IMR-90 (cell line): ENCODE results near the gene TNFRSF17. TPM values are rescaled to one million over a fixed set of nuclear protein-coding genes. Genes with fewer than 3 reads are reported as not detected.

Experiments
- ATAC-seq: fragments of 200-7000 bp; cut with Tn5 transposase; 2 replicates; pipeline ENCODE4 v1.9.1; 2020; ENCODE audit warnings: low read depth, mild to moderate bottlenecking, moderate library complexity
- BruUV-seq: library from RNA; stranded (reverse); fragments of 400-500 nt; replicated peaks from 2 replicates; lab custom pipeline; 2021; lab: Mats Ljungman, UMichigan
- CTCF ChIA-PET: fragments of 300-600 bp; formaldehyde crosslinking; extraction: SDS; loops from one replicate; lab custom pipeline; 2021; ENCODE audit warnings: antibody characterized with exemption; lab: Yijun Ruan, JAX
- POLR2A ChIA-PET: fragments of 300-600 bp; sonication (Branson Sonifier 250); formaldehyde crosslinking; loops from one replicate; lab custom pipeline; 2022; ENCODE audit warnings: antibody characterized with exemption; ENCODE audit not compliant: unreplicated experiment; lab: Charles Lee
- DNase-seq: peaks from one replicate; pipeline ENCODE4 v3.0.0; 2013
- H2AFZ ChIP-seq: replicated peaks from 2 replicates; pipeline ENCODE3; 2013; ENCODE audit warnings: low read length, mild to moderate bottlenecking; ENCODE audit not compliant: poor library complexity
- H2AK5ac ChIP-seq: 2 replicates; pipeline ENCODE4 v1.6.1; 2013; ENCODE audit warnings: low read depth, low read length, inconsistent platforms
- H2AK9ac ChIP-seq: replicated peaks from 2 replicates; pipeline ENCODE3; 2013; ENCODE audit warnings: mild to moderate bottlenecking, low read depth, low read length, moderate library complexity; ENCODE audit not compliant: poor library complexity
- H2BK120ac ChIP-seq: 2 replicates; pipeline ENCODE4 v1.6.1; 2013; ENCODE audit warnings: low read depth, low read length, inconsistent platforms
- H2BK15ac ChIP-seq: 3 replicates; pipeline ENCODE4 v1.6.1; 2013; ENCODE audit warnings: low read depth, low read length, inconsistent platforms
- H2BK20ac ChIP-seq: 2 replicates; pipeline ENCODE4 v1.6.1; 2013; ENCODE audit warnings: low read depth, mild to moderate bottlenecking, inconsistent platforms, low read length, moderate library complexity
- H2BK5ac ChIP-seq: 2 replicates; pipeline ENCODE4 v1.6.1; 2013; ENCODE audit warnings: mild to moderate bottlenecking, low read depth, low read length, inconsistent platforms; ENCODE audit not compliant: poor library complexity, severe bottlenecking
- H3K14ac ChIP-seq: replicated peaks from 2 replicates; pipeline ENCODE4 v1.6.1; 2013; ENCODE audit warnings: low read depth, low read length, inconsistent platforms
- H3K18ac ChIP-seq: 2 replicates; pipeline ENCODE4 v1.6.1; 2013; ENCODE audit warnings: low read depth, low read length, control low read depth
- H3K23ac ChIP-seq: 2 replicates; pipeline ENCODE4 v1.6.1; 2013; ENCODE audit warnings: low read depth, low read length, inconsistent platforms
- H3K27ac ChIP-seq: 2 replicates; pipeline ENCODE4 v1.5.1; 2013; ENCODE audit warnings: mild to moderate bottlenecking, control low read depth, low read length; ENCODE audit not compliant: insufficient read depth
- H3K27me3 ChIP-seq: 2 replicates; pipeline ENCODE4 v1.6.1; 2013; ENCODE audit warnings: low read length; ENCODE audit not compliant: control insufficient read depth, insufficient read depth
- H3K36me3 ChIP-seq: 2 replicates; pipeline ENCODE4 v1.6.1; 2013; ENCODE audit warnings: low read length, mixed read lengths; ENCODE audit not compliant: control insufficient read depth, insufficient read depth
- H3K4ac ChIP-seq: 2 replicates; pipeline ENCODE4 v1.6.1; 2013; ENCODE audit warnings: low read depth, low read length, inconsistent platforms
- H3K4me1 ChIP-seq: 2 replicates; pipeline ENCODE4 v1.6.1; 2013; ENCODE audit warnings: low read length, mixed read lengths; ENCODE audit not compliant: control insufficient read depth, insufficient read depth
- H3K4me2 ChIP-seq: 2 replicates; pipeline ENCODE4 v1.6.1; 2013; ENCODE audit warnings: low read depth, mild to moderate bottlenecking, control low read depth, low read length, moderate library complexity
- H3K4me3 ChIP-seq: 2 replicates; pipeline ENCODE4 v1.5.1; 2013; ENCODE audit warnings: low read depth, mild to moderate bottlenecking, control low read depth, low read length, moderate library complexity; ENCODE audit not compliant: insufficient read depth
- H3K56ac ChIP-seq: 2 replicates; pipeline ENCODE4 v1.6.1; 2013; ENCODE audit warnings: low read length, inconsistent platforms; ENCODE audit not compliant: insufficient read depth; ENCODE audit errors: extremely low read depth
- H3K79me1 ChIP-seq, 2 experiments: 2 replicates each; pipeline ENCODE4 v1.6.1; 2013; ENCODE audit warnings: low read length in 2 of 2, inconsistent platforms in 1 of 2, low read depth in 1 of 2
- H3K9ac ChIP-seq: 2 replicates; pipeline ENCODE4 v1.6.1; 2013; ENCODE audit warnings: low read depth, low read length, control low read depth
- H3K9me1 ChIP-seq: 2 replicates; pipeline ENCODE4 v1.6.1; 2013; ENCODE audit warnings: low read length, inconsistent platforms; ENCODE audit not compliant: insufficient read depth
- H3K9me3 ChIP-seq: 2 replicates; pipeline ENCODE4 v1.6.1; 2013; ENCODE audit warnings: low read length; ENCODE audit not compliant: control insufficient read depth, insufficient read depth
- H4K20me1 ChIP-seq: 2 replicates; pipeline ENCODE4 v1.6.1; 2013; ENCODE audit warnings: low read length, inconsistent platforms; ENCODE audit not compliant: insufficient read depth
- H4K5ac ChIP-seq: 2 replicates; pipeline ENCODE4 v1.6.1; 2013; ENCODE audit warnings: mild to moderate bottlenecking, low read depth, low read length, control low read depth
- H4K8ac ChIP-seq, 2 experiments: 2 replicates each; pipeline ENCODE4 v1.6.1; 2013; ENCODE audit warnings: low read depth in 2 of 2, low read length in 2 of 2, control low read depth in 1 of 2, inconsistent platforms in 1 of 2
- H4K91ac ChIP-seq: 2 replicates; pipeline ENCODE4 v1.6.1; 2013; ENCODE audit warnings: low read depth, low read length, inconsistent platforms; ENCODE audit not compliant: insufficient read depth
- BHLHE40 ChIP-seq: fragments of 150-350 bp; IDR thresholded peaks from 2 replicates; pipeline ENCODE4 v1.6.1; 2016; ENCODE audit warnings: mild to moderate bottlenecking, low read depth, low read length
- CEBPB ChIP-seq: IDR thresholded peaks from 2 replicates; pipeline ENCODE4 v1.6.1; 2012; ENCODE audit warnings: low read depth, low read length, improper control_type of control experiment
- CHD1 ChIP-seq: IDR thresholded peaks from 2 replicates; pipeline ENCODE4 v1.6.1; 2012; ENCODE audit warnings: low read depth, low read length, improper control_type of control experiment
- CTCF ChIP-seq: conservative IDR thresholded peaks from 2 replicates; pipeline ENCODE4 v1.5.1; 2012; ENCODE audit warnings: mild to moderate bottlenecking, low read depth, low read length, improper control_type of control experiment
- FOS ChIP-seq: fragments of 150-350 bp; IDR thresholded peaks from 2 replicates; pipeline ENCODE4 v1.6.1; 2016; ENCODE audit warnings: low read depth, low read length
- MAFK ChIP-seq: IDR thresholded peaks from 2 replicates; pipeline ENCODE4 v1.6.1; 2012; ENCODE audit warnings: low read depth, low read length, improper control_type of control experiment
- MAZ ChIP-seq: IDR thresholded peaks from 2 replicates; pipeline ENCODE4 v1.6.1; 2012; ENCODE audit warnings: low read depth, mild to moderate bottlenecking, low read length, improper control_type of control experiment, moderate library complexity, borderline replicate concordance
- MXI1 ChIP-seq: IDR thresholded peaks from 2 replicates; pipeline ENCODE4 v1.6.1; 2012; ENCODE audit warnings: low read depth, mild to moderate bottlenecking, low read length, moderate library complexity, borderline replicate concordance
- NFE2L2 ChIP-seq: fragments of 150-350 bp; IDR thresholded peaks from 2 replicates; pipeline ENCODE4 v1.6.1; 2016; ENCODE audit warnings: low read depth, mild to moderate bottlenecking, low read length
- POLR2A ChIP-seq: IDR thresholded peaks from 2 replicates; pipeline ENCODE4 v1.6.1; 2012; ENCODE audit warnings: mild to moderate bottlenecking, low read depth, low read length
- RAD21 ChIP-seq: IDR thresholded peaks from 2 replicates; pipeline ENCODE4 v1.6.1; 2012; ENCODE audit warnings: low read length, improper control_type of control experiment
- RCOR1 ChIP-seq: IDR thresholded peaks from 2 replicates; pipeline ENCODE4 v1.6.1; 2012; ENCODE audit warnings: mild to moderate bottlenecking, low read length, improper control_type of control experiment; ENCODE audit not compliant: insufficient replicate concordance
- RFX5 ChIP-seq: IDR thresholded peaks from 2 replicates; pipeline ENCODE4 v1.8.0; 2012; ENCODE audit warnings: low read depth, mild to moderate bottlenecking, low read length, moderate library complexity
- SMC3 ChIP-seq: fragments of 150-350 bp; IDR thresholded peaks from 2 replicates; pipeline ENCODE4 v1.6.1; 2016; ENCODE audit warnings: low read depth, mild to moderate bottlenecking, antibody characterized with exemption, low read length, moderate library complexity
- USF2 ChIP-seq: fragments of 150-350 bp; IDR thresholded peaks from 2 replicates; pipeline ENCODE4 v1.6.1; 2017; ENCODE audit warnings: mild to moderate bottlenecking, antibody characterized with exemption, low read length, low read depth
- WGBS, 2 experiments: methylation state at CpG; one replicate each; pipeline versions ENCODE4 v1.1.5 to v1.1.7; 2013; ENCODE audit warnings: missing lambda C conversion rate in 2 of 2; ENCODE audit not compliant: insufficient read length in 1 of 2; ENCODE audit errors: extremely low coverage in 2 of 2; 5-methylcytosine and 5-hydroxymethylcytosine counted together
- dilution Hi-C: fragments of 300-500 bp; cut with HindIII; formaldehyde crosslinking; loops from one replicate; pipeline ENCODE4 v1.14.3; 2018; ENCODE audit warnings: low sequenced_read_pairs; ENCODE audit not compliant: unreplicated experiment
- in situ Hi-C: fragments of 300-500 bp; cut with MboI; formaldehyde crosslinking; loops from 3 replicates; pipeline ENCODE4 v1.14.3; 2019; ENCODE audit warnings: low sequenced_read_pairs, inconsistent platforms, mixed read lengths
- intact Hi-C: fragments of 100-400 bp; cut with micrococcal nuclease; formaldehyde crosslinking; loops from 2 replicates; pipeline ENCODE4 v1.10.0; 2022
- polyA plus RNA-seq, 3 experiments: library from polyadenylated mRNA; depleted of rRNA; stranded (reverse); fragments of >200 nt; gene quantifications; 2 replicates each; pipeline ENCODE4 v1.2.3, GENCODE V29; 2012; ENCODE audit warnings: low replicate concordance in 1 of 3
- total RNA-seq: library from RNA; depleted of rRNA; stranded (reverse); fragments of >200 nt; gene quantifications from 2 replicates; pipeline ENCODE4 v1.2.3, GENCODE V29; 2012
- TF ChIP-seq, protein P1 (sequence below): fragments of 150-350 bp; IDR thresholded peaks from 2 replicates; pipeline ENCODE4 v1.6.1; 2016; ENCODE audit warnings: low read depth, mild to moderate bottlenecking, low read length, moderate library complexity, borderline replicate concordance

Gene TNFRSF17
- total and polyA plus RNA-seq, 2 of the 4 experiments (the other 2 are of a cell fraction) = not detected

DNA sequence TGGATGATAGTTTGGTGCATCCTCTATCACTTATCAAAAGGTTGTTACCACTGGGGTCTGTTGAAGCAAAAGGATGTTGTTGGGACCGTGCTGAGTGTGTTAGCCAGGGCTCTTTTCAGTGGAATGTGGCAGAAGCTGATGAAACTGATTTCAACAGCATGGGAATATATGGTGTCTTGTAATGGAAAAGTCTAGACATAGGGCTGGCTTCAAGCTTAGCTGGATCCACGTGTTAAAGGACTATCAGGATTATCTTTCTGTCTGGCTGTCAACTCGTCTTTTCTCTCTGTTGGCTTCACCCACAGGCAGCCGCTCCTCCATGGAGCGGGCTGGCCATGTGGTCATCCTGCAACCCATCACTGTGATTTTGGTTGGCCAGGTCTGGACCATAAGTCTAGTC lies 20.2 kb downstream of the TNFRSF17 start:
- dilution Hi-C loops (no loop called here), in situ Hi-C loops (no loop called here)
- no peak for TF ChIP-seq CEBPB
- TF ChIP-seq MAFK = no peak
- TF ChIP-seq BHLHE40 = no peak
- no peak for TF ChIP-seq USF2
- no peak for TF ChIP-seq NFE2L2
- TF ChIP-seq, protein P1, sequence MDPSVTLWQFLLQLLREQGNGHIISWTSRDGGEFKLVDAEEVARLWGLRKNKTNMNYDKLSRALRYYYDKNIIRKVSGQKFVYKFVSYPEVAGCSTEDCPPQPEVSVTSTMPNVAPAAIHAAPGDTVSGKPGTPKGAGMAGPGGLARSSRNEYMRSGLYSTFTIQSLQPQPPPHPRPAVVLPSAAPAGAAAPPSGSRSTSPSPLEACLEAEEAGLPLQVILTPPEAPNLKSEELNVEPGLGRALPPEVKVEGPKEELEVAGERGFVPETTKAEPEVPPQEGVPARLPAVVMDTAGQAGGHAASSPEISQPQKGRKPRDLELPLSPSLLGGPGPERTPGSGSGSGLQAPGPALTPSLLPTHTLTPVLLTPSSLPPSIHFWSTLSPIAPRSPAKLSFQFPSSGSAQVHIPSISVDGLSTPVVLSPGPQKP = no peak
- TF ChIP-seq RCOR1 = no peak
- TF ChIP-seq RFX5 = no peak
- no peak for TF ChIP-seq CTCF
- TF ChIP-seq FOS = no peak
- TF ChIP-seq RAD21 = no peak
- no peak for TF ChIP-seq POLR2A
- TF ChIP-seq MXI1 = no peak
- no peak for TF ChIP-seq MAZ
- TF ChIP-seq SMC3 = no peak
- TF ChIP-seq CHD1 = no peak

More for the DNA sequence above, 20.2 kb downstream of the TNFRSF17 start:
- Histone ChIP-seq H3K79me1 (peaks cover 24 to 72% of the 10 kb centered on the region in 2 experiments), H4K20me1 (no peaks in the 10 kb centered on the region; the same call in 1 of the 2 replicates), H2AK9ac (no peak overlapping the region), H3K4me1 (no peaks in the 10 kb centered on the region), H3K27me3 (no peaks in the 10 kb centered on the region), H4K91ac (no peak overlapping the region), H2BK120ac (no peak overlapping the region), H3K36me3 (no peaks in the 10 kb centered on the region), H4K5ac (no peak overlapping the region), H3K9ac (no peak overlapping the region), H3K4me3 (no peak overlapping the region), H4K8ac (no peak overlapping the region), H2BK20ac (no peak overlapping the region), H3K56ac (no peak overlapping the region), H3K23ac (no peak overlapping the region), H2BK15ac (no peak overlapping the region), H3K9me3 (no peaks in the 10 kb centered on the region), H3K18ac (no peak overlapping the region), H3K9me1 (no peaks in the 10 kb centered on the region; the same call in 1 of the 2 replicates), H2BK5ac (no peak overlapping the region), H3K4me2 (no peak overlapping the region), H3K14ac (no peak overlapping the region), H2AK5ac (no peak overlapping the region), H2AFZ (no peak overlapping the region), H3K27ac (no peak overlapping the region), H3K4ac (no peak overlapping the region)
- DNase-seq (no peak), ATAC-seq (no peak)
- no TSS peak for BruUV-seq
- intact Hi-C loops = no loop called here
- ChIA-PET CTCF (no interaction called here), POLR2A (no interaction called here)
- WGBS, 2 experiments = 71% methylated on average over 1 of the region's 5 CpGs; no CpG with 5 or more reads in 1 of the 2 experiments
